Liver (tissue), 3 donors: ENCODE results near the gene MGA.

Experiments used
- RXRA ChIP-seq, 2 donors: IDR thresholded peaks; 2 replicates each; pipeline ENCODE4 v1.6.1; 2017 to 2018; ENCODE audit warnings: antibody characterized with exemption in 2 of 2, mild to moderate bottlenecking in 1 of 2
- SP1 ChIP-seq: IDR thresholded peaks from 2 replicates; pipeline ENCODE4 v1.6.1; 2018; ENCODE audit warnings: antibody characterized with exemption, mild to moderate bottlenecking
- TF ChIP-seq, protein P1 (sequence below): fragments of 150-350 bp; IDR thresholded peaks from 2 replicates; pipeline ENCODE4 v1.5.1; 2017; ENCODE audit warnings: improper control_type of control experiment, low read depth, low read length; ENCODE audit not compliant: missing input control
- TF ChIP-seq, protein P2 (sequence below): IDR thresholded peaks from 2 replicates; pipeline ENCODE4 v1.6.1; 2016; ENCODE audit warnings: antibody characterized with exemption
- donor health status: healthy.
- donor health status: healthy.

- TF ChIP-seq, protein P1, sequence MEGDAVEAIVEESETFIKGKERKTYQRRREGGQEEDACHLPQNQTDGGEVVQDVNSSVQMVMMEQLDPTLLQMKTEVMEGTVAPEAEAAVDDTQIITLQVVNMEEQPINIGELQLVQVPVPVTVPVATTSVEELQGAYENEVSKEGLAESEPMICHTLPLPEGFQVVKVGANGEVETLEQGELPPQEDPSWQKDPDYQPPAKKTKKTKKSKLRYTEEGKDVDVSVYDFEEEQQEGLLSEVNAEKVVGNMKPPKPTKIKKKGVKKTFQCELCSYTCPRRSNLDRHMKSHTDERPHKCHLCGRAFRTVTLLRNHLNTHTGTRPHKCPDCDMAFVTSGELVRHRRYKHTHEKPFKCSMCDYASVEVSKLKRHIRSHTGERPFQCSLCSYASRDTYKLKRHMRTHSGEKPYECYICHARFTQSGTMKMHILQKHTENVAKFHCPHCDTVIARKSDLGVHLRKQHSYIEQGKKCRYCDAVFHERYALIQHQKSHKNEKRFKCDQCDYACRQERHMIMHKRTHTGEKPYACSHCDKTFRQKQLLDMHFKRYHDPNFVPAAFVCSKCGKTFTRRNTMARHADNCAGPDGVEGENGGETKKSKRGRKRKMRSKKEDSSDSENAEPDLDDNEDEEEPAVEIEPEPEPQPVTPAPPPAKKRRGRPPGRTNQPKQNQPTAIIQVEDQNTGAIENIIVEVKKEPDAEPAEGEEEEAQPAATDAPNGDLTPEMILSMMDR = no peak
- no peak for TF ChIP-seq RXRA (IDR thresholded peaks at IDR 0.05)
- no peak for TF ChIP-seq SP1
- TF ChIP-seq, protein P2, sequence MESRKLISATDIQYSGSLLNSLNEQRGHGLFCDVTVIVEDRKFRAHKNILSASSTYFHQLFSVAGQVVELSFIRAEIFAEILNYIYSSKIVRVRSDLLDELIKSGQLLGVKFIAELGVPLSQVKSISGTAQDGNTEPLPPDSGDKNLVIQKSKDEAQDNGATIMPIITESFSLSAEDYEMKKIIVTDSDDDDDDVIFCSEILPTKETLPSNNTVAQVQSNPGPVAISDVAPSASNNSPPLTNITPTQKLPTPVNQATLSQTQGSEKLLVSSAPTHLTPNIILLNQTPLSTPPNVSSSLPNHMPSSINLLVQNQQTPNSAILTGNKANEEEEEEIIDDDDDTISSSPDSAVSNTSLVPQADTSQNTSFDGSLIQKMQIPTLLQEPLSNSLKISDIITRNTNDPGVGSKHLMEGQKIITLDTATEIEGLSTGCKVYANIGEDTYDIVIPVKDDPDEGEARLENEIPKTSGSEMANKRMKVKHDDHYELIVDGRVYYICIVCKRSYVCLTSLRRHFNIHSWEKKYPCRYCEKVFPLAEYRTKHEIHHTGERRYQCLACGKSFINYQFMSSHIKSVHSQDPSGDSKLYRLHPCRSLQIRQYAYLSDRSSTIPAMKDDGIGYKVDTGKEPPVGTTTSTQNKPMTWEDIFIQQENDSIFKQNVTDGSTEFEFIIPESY = no peak
These were observed 28.9 kb downstream of the MGA start for GRCh38 chr15:41689083-41689482.
